ENCODE data around the gene EEF1A2.

Gene EEF1A2

DNA sequence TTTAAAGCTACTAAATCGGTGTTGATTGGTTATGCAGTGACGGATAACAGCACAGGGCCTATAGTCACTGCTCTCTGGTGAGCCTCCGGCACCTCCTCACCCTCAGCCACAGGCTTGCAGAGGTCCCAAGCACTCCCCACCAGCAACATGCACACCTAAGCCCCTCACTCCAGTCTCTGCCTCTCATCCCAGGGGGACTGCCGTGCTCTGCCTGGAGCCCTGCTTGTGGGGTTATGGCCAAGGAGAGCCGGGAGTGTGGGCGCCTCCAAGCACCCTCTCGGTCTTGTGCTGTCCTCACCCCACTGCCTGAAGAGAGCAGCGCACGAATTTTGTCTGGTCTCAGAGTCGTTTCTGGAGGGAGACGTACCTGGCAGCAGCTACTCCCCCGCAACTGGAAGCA, 6.8 kb upstream of the EEF1A2 start:
- TF ChIP-seq, protein P1, sequence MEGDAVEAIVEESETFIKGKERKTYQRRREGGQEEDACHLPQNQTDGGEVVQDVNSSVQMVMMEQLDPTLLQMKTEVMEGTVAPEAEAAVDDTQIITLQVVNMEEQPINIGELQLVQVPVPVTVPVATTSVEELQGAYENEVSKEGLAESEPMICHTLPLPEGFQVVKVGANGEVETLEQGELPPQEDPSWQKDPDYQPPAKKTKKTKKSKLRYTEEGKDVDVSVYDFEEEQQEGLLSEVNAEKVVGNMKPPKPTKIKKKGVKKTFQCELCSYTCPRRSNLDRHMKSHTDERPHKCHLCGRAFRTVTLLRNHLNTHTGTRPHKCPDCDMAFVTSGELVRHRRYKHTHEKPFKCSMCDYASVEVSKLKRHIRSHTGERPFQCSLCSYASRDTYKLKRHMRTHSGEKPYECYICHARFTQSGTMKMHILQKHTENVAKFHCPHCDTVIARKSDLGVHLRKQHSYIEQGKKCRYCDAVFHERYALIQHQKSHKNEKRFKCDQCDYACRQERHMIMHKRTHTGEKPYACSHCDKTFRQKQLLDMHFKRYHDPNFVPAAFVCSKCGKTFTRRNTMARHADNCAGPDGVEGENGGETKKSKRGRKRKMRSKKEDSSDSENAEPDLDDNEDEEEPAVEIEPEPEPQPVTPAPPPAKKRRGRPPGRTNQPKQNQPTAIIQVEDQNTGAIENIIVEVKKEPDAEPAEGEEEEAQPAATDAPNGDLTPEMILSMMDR (IDR thresholded peaks at IDR 0.05; ENCODE audit: low read depth, low read length), result no peak
- no peak overlapping the region for H3K4me3 ChIP-seq (ENCODE audit: low read depth, low read length)
- in situ Hi-C loops (cut with HindIII; ENCODE audit: low sequenced_read_pairs), result no loop called here
- no peak for DNase-seq (ENCODE audit: low read depth, low spot score)

DNA sequence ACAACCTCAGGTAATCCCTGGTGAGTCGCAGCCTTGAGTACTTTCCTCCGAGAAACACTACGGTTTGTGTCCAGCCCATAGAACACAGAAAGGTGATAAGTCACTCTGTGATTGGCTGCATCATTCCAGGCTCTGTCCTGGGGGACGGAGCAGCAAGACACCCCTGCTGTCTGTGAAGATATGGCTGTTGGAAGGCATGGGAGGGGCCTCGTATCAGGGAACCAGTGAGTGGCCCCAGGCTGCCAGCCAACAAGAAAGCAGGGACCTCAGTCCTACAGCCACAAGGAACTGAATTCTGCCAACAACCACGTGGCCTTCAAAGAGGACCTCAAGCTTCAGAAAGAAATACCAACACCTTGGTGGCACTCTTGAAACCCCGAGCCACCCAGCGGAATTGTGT, 6.4 kb upstream of the EEF1A2 start:
- H3K4me3 ChIP-seq (ENCODE audit: low read depth, low read length), result no peak overlapping the region
- in situ Hi-C loops (cut with HindIII; ENCODE audit: low sequenced_read_pairs), result no loop called here
- TF ChIP-seq, protein P1 (IDR thresholded peaks at IDR 0.05; ENCODE audit: low read depth, low read length), result no peak
- no peak for DNase-seq (ENCODE audit: low read depth, low spot score)

DNA sequence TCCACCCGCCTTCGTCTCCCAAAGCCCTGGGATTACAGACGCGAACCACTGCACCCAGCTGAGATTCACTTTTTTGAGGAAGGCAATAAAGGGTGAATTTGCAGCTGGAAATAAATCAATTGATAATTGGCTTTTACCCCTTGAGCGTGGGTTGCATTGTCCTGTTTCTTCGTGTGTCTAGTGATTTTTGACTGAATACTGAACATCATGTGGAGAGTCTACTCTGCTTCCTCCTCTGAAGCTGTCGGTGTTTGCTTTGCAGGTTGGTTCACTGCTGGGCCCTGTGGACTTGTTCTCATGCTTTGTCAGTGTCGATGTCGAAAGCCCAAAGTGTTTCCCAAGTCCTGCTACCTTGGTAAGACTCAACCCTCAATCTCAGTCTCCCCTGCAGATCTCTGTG, 5.8 kb upstream of the EEF1A2 start:
- DNase-seq (ENCODE audit: low read depth, low spot score), result no peak
- TF ChIP-seq, protein P1 (IDR thresholded peaks at IDR 0.05; ENCODE audit: low read depth, low read length), result no peak
- in situ Hi-C loops (cut with HindIII; ENCODE audit: low sequenced_read_pairs), result no loop called here
- no peak overlapping the region for H3K4me3 ChIP-seq (ENCODE audit: low read depth, low read length)

DNA sequence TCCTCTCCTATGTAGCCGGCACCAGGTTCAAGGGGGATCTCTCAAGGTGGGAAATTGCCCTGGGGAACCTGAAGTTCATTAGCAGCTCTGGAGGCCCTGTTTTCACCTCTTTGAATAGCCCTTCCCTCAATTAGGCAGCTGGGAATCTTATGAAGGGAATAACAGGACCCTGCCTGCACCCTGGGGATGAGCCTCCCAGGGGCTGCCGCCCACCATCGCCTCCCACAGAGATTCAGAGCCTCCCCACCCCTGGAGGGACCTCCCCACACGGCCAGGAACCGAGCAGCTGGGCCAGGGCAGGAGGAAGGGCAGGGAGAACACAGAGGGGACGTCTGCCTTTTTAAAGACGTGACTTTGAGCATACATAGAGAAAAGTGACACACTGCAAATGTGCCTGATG, 4.6 kb upstream of the EEF1A2 start:
- in situ Hi-C loops (cut with HindIII; ENCODE audit: low sequenced_read_pairs), result no loop called here
- TF ChIP-seq, protein P1 (IDR thresholded peaks at IDR 0.05; ENCODE audit: low read depth, low read length), result no peak
- H3K4me3 ChIP-seq (ENCODE audit: low read depth, low read length), result no peak overlapping the region
- DNase-seq (ENCODE audit: low read depth, low spot score), result no peak

DNA sequence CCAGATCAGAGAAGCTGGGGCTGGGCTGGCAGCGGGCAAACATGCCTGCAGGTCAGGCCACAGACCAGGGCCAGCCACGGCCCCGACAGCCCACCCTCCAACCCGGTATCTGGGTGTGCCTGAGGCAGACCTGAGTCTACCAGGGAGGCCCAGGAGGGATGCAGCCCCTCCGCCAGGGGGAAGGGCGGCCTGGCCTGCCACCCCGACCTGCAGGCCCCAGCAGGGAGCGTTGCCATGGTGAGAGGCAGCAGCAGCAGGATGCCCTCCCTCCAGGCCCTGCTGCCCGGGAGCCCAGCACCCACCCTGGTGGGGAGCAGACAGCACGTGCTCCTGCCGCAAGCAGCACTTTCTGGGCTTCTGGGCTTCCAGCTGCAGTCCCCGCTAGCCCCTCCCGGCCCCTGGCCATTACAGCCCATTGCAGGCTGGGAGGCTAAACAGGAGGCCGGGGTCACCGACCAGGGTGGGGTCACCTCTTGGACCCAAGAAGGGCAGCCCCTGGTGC, 3.8 kb upstream of the EEF1A2 start:
- no peak for DNase-seq (ENCODE audit: low read depth, low spot score)
- TF ChIP-seq, protein P1 (IDR thresholded peaks at IDR 0.05; ENCODE audit: low read depth, low read length), result no peak
- no peak overlapping the region for H3K4me3 ChIP-seq (ENCODE audit: low read depth, low read length)
- in situ Hi-C loops (cut with HindIII; ENCODE audit: low sequenced_read_pairs), result no loop called here

DNA sequence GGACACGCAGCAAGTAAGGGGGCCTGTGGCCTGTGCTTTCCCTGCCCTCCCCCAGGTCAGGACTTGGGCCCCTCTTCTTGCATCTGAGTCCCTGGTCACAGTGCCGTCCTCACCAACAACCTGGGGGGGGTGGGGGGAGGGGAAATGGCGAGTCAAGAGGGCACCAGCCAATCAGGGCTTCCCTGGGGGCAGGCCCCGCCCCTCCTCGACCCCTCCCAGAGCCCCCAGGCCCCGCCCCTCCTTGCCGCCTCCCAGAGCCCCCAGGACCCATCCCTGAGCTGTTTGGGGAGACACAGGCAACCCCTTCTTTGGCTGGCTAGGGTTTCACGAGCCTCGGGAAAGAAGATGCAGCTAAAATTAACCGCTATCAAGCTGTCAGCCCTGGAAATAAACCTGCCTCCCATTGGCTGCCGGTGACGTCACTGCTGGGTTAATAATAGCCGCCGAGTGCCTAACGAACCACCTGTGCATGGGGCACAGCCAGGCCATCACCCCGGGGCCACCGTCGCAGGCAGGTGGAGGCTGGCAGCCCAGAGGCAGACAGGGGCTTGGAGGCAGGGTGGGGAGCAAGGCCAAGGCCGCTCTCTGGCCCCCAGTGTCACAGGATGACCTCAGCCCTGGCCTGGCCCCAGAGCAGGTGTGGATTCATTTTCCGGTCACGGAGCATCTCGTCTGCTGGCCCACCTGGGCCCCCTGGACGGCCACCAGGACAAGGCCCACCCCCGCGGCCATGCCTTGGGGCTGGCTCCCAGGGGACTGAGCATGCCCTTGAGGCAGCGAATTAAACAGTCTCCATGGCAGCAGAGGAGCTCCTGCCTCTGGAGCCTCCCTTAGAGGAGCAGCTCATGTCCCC, 3.2 kb upstream of the EEF1A2 start:
- in situ Hi-C loops (cut with HindIII; ENCODE audit: low sequenced_read_pairs), result no loop called here
- TF ChIP-seq, protein P1 (IDR thresholded peaks at IDR 0.05; ENCODE audit: low read depth, low read length), result no peak
- no peak overlapping the region for H3K4me3 ChIP-seq (ENCODE audit: low read depth, low read length)
- DNase-seq (ENCODE audit: low read depth, low spot score), result no peak
